ENCODE data around the gene PCMTD2. TPM values are rescaled to one million over a fixed set of nuclear protein-coding genes. Genes with fewer than 3 reads are reported as not detected.

PCMTD2 gene
- polyA plus RNA-seq, 1 of the 3 experiments (the other 2 are of a cell fraction): 50.7 TPM

DNA sequence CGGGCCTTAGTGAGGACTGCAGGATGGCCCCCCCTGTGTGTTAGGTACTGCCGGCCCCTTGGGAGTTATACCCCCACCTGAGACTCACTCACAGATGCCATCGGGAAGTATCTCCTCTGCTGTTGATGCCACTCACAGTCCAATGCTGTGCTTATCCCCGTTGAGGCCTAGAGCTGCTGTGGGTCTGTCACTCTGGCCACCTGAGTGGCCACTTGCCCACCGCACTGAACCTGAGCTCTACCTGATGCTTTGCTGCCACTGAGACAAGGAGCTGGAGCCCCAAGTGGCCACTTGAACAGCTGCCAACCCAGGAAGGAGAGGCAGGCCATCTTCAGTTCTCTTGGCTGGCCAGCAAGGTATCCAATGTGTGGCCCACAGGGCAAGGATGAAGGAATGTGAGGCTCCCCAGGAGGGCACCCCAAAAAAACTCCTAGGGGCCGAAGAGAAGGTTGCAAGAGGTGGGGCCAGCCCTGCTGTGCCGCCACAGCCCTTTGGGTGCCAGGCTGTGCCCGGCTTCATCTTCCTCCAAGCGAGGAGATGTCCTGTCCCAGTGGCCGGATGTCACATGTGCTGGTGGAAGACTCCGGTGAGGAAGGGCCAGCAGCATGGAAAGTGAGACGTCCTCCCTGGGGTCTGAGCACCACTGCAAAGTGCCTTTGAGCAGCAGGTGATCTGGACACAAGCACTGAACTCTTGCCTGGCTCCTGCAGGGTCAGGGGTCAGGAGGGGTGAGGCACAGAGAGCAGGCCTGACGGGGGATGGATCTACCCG lies 29.5 kb upstream of the PCMTD2 start:
- Histone ChIP-seq H2AFZ (ENCODE audit: low read depth) (no peak overlapping the region), H3K79me2 (ENCODE audit: insufficient read depth) (no peaks in the 10 kb centered on the region), H3K4me2 (no peak overlapping the region), H3K9ac (no peak overlapping the region), H3K4me1 (ENCODE audit: control insufficient read depth in 1 of 2, insufficient read depth in 2 of 2, low read depth in 1 of 2, low read length in 1 of 2) (peaks cover 6 to 15% of the 10 kb centered on the region in 2 experiments; a peak in 2 of 4 replicates), H4K20me1 (ENCODE audit: insufficient read depth) (no peaks in the 10 kb centered on the region), H3K4me3 (ENCODE audit: low read depth in 2 of 2, low read length in 1 of 2) (no peak overlapping the region), H3K27ac (ENCODE audit: low read depth in 2 of 2, low read length in 1 of 2) (no peak overlapping the region), H3K36me3 (replicated peaks in 1 of 2; ENCODE audit: control insufficient read depth in 1 of 2, insufficient read depth in 2 of 2, low read length in 1 of 2) (no peaks in the 10 kb centered on the region), H3K27me3 (ENCODE audit: insufficient read depth) (no peaks in the 10 kb centered on the region), H3F3A (replicated peaks; ENCODE audit: insufficient read depth) (no peaks in the 10 kb centered on the region), H3K9me3 (no peaks in the 10 kb centered on the region), H3K9me2 (no peaks in the 10 kb centered on the region)
- DNase-seq: no peak
- POLR2A ChIA-PET: no interaction called here
- WGBS (ENCODE audit: low lambda C conversion rate): 82% methylated on average over 9 of the region's 14 CpGs
- CTCF ChIA-PET: no interaction called here
- TF ChIP-seq, protein P1, sequence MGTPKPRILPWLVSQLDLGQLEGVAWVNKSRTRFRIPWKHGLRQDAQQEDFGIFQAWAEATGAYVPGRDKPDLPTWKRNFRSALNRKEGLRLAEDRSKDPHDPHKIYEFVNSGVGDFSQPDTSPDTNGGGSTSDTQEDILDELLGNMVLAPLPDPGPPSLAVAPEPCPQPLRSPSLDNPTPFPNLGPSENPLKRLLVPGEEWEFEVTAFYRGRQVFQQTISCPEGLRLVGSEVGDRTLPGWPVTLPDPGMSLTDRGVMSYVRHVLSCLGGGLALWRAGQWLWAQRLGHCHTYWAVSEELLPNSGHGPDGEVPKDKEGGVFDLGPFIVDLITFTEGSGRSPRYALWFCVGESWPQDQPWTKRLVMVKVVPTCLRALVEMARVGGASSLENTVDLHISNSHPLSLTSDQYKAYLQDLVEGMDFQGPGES (IDR thresholded peaks at IDR 0.05; ENCODE audit: low read depth, low read length): no peak
- TF ChIP-seq JUND (IDR thresholded peaks at IDR 0.05): no peak
- TF ChIP-seq, protein P2, sequence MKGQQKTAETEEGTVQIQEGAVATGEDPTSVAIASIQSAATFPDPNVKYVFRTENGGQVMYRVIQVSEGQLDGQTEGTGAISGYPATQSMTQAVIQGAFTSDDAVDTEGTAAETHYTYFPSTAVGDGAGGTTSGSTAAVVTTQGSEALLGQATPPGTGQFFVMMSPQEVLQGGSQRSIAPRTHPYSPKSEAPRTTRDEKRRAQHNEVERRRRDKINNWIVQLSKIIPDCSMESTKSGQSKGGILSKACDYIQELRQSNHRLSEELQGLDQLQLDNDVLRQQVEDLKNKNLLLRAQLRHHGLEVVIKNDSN (IDR thresholded peaks at IDR 0.05; ENCODE audit: borderline replicate concordance, low read depth): no peak
- TF ChIP-seq, protein P3, sequence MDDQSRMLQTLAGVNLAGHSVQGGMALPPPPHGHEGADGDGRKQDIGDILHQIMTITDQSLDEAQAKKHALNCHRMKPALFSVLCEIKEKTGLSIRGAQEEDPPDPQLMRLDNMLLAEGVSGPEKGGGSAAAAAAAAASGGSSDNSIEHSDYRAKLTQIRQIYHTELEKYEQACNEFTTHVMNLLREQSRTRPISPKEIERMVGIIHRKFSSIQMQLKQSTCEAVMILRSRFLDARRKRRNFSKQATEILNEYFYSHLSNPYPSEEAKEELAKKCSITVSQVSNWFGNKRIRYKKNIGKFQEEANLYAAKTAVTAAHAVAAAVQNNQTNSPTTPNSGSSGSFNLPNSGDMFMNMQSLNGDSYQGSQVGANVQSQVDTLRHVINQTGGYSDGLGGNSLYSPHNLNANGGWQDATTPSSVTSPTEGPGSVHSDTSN (IDR thresholded peaks at IDR 0.05): no peak
- TF ChIP-seq, protein P4, sequence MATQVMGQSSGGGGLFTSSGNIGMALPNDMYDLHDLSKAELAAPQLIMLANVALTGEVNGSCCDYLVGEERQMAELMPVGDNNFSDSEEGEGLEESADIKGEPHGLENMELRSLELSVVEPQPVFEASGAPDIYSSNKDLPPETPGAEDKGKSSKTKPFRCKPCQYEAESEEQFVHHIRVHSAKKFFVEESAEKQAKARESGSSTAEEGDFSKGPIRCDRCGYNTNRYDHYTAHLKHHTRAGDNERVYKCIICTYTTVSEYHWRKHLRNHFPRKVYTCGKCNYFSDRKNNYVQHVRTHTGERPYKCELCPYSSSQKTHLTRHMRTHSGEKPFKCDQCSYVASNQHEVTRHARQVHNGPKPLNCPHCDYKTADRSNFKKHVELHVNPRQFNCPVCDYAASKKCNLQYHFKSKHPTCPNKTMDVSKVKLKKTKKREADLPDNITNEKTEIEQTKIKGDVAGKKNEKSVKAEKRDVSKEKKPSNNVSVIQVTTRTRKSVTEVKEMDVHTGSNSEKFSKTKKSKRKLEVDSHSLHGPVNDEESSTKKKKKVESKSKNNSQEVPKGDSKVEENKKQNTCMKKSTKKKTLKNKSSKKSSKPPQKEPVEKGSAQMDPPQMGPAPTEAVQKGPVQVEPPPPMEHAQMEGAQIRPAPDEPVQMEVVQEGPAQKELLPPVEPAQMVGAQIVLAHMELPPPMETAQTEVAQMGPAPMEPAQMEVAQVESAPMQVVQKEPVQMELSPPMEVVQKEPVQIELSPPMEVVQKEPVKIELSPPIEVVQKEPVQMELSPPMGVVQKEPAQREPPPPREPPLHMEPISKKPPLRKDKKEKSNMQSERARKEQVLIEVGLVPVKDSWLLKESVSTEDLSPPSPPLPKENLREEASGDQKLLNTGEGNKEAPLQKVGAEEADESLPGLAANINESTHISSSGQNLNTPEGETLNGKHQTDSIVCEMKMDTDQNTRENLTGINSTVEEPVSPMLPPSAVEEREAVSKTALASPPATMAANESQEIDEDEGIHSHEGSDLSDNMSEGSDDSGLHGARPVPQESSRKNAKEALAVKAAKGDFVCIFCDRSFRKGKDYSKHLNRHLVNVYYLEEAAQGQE (IDR thresholded peaks at IDR 0.05; ENCODE audit: low read depth, low read length): no peak
- TF ChIP-seq FOXM1 (IDR thresholded peaks at IDR 0.05; ENCODE audit: low read depth): no peak
